ENCODE results near the gene RHOU.

Gene RHOU

DNA sequence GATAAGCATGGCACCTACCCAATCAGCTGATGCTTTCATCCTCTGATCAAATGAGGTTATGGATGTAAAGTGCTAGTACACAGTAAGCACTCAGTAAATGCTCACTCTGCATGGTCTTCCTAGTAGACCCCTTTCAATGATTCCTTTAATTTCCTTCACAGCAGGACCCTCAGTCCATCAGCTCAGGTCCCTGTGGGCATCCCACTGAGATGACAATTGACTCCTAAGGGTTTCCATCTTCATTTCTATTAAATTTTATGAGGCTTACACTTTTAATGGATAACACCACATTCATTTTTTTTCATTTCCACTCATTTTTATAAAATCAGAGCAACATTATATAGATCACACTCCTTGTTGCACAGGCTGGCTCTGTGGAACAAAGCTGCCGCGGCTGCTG is 12.8 kb downstream of the RHOU start:
- no peak overlapping the region for H3K27ac ChIP-seq (ENCODE audit: low read length)
- WGBS (ENCODE audit: insufficient coverage, insufficient read length): no CpG with 5 or more reads among the region's 2 CpGs
- H3K4me1 ChIP-seq (ENCODE audit: control insufficient read depth, insufficient read depth, low read length): peaks cover 1% of the 10 kb centered on the region; the same call in 1 of the 2 replicates
- H3K36me3 ChIP-seq (ENCODE audit: control insufficient read depth, insufficient read depth, low read length): no peaks in the 10 kb centered on the region
- H3K4me3 ChIP-seq (ENCODE audit: low read length): no peak overlapping the region
- no peak for DNase-seq (ENCODE audit: low read depth, low spot score)
- H3K27me3 ChIP-seq (ENCODE audit: control insufficient read depth, insufficient read depth, low read length): no peaks in the 10 kb centered on the region
- no peaks in the 10 kb centered on the region for H3K9me3 ChIP-seq (ENCODE audit: control insufficient read depth, insufficient read depth, low read length)

DNA sequence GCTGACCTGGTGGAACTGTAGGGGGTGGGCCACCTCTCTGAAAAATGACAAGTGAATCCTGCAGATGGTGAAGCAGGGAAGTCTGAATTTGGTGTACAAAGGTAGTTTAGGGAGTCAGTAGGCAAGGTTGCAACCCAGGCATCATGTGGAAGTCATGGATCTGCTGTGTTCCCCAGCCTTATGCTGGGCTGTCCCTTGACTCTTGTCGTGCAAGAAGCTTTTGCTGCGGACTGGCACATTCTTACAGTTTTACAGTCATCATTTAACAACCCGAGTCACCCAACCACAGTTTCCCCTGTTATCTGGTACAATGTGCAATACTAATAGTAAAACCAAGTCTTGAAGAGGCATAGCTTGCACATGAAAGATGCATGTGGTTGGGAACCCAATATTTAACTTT is 13.2 kb downstream of the RHOU start:
- WGBS (ENCODE audit: insufficient coverage, insufficient read length): no CpG with 5 or more reads among the region's 3 CpGs
- Histone ChIP-seq H3K27ac (ENCODE audit: low read length) (no peak overlapping the region), H3K9me3 (ENCODE audit: control insufficient read depth, insufficient read depth, low read length) (no peaks in the 10 kb centered on the region), H3K4me1 (ENCODE audit: control insufficient read depth, insufficient read depth, low read length) (peaks cover 1% of the 10 kb centered on the region; the same call in 1 of the 2 replicates), H3K27me3 (ENCODE audit: control insufficient read depth, insufficient read depth, low read length) (no peaks in the 10 kb centered on the region), H3K36me3 (ENCODE audit: control insufficient read depth, insufficient read depth, low read length) (no peaks in the 10 kb centered on the region), H3K4me3 (ENCODE audit: low read length) (no peak overlapping the region)
- no peak for DNase-seq (ENCODE audit: low read depth, low spot score)

DNA sequence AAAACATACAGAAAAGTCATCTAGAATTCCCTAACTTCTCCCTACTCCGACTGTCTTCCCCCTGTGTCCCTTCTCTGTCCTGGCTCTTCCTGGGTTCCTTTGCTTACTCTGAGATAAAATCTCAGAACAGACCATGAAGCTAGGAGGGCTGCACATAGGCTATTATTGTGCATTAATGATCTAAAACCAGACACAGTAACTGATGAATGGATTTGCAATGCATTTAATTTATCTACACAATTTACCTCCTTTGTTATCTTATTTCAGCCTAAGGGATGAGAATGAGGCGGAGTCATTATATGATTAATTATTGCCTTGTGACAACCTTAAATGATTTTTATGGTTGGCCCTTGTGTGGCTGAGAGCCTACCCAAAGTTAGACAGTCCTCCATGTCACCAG is 14.5 kb downstream of the RHOU start:
- H3K4me1 ChIP-seq (ENCODE audit: control insufficient read depth, insufficient read depth, low read length): peaks cover 1% of the 10 kb centered on the region; the same call in 1 of the 2 replicates
- WGBS (ENCODE audit: insufficient coverage, insufficient read length): no CpG with 5 or more reads among the region's 2 CpGs
- no peaks in the 10 kb centered on the region for H3K36me3 ChIP-seq (ENCODE audit: control insufficient read depth, insufficient read depth, low read length)
- H3K9me3 ChIP-seq (ENCODE audit: control insufficient read depth, insufficient read depth, low read length): no peaks in the 10 kb centered on the region
- no peak for DNase-seq (ENCODE audit: low read depth, low spot score)
- no peak overlapping the region for H3K4me3 ChIP-seq (ENCODE audit: low read length)
- no peaks in the 10 kb centered on the region for H3K27me3 ChIP-seq (ENCODE audit: control insufficient read depth, insufficient read depth, low read length)
- no peak overlapping the region for H3K27ac ChIP-seq (ENCODE audit: low read length)

DNA sequence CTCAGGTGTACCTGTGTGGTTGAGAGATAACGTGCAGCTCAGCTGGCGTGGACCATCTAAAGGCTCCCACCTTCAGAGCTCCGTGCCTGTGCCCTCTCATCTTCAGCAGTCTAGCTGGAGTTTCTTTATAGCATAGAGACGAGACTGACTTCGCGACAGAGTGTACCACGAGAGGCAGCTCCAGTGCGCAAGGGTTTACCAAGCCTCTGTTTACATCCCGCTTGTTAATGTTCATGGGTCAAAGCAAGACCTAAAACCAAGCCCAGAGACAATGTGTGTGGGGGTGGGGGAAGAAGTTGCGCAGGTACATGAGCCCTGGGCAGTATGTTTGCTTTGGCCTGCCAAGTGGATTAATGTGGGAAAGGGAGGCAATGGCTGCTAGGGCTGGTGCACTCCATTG is 15.6 kb downstream of the RHOU start:
- Histone ChIP-seq H3K9me3 (ENCODE audit: control insufficient read depth, insufficient read depth, low read length) (no peaks in the 10 kb centered on the region), H3K27ac (ENCODE audit: low read length) (no peak overlapping the region), H3K27me3 (ENCODE audit: control insufficient read depth, insufficient read depth, low read length) (no peaks in the 10 kb centered on the region), H3K4me1 (ENCODE audit: control insufficient read depth, insufficient read depth, low read length) (peaks cover 1% of the 10 kb centered on the region; the same call in 1 of the 2 replicates), H3K36me3 (ENCODE audit: control insufficient read depth, insufficient read depth, low read length) (no peaks in the 10 kb centered on the region), H3K4me3 (ENCODE audit: low read length) (no peak overlapping the region)
- WGBS (ENCODE audit: insufficient coverage, insufficient read length): no CpG with 5 or more reads among the region's 10 CpGs
- no peak for DNase-seq (ENCODE audit: low read depth, low spot score)

DNA sequence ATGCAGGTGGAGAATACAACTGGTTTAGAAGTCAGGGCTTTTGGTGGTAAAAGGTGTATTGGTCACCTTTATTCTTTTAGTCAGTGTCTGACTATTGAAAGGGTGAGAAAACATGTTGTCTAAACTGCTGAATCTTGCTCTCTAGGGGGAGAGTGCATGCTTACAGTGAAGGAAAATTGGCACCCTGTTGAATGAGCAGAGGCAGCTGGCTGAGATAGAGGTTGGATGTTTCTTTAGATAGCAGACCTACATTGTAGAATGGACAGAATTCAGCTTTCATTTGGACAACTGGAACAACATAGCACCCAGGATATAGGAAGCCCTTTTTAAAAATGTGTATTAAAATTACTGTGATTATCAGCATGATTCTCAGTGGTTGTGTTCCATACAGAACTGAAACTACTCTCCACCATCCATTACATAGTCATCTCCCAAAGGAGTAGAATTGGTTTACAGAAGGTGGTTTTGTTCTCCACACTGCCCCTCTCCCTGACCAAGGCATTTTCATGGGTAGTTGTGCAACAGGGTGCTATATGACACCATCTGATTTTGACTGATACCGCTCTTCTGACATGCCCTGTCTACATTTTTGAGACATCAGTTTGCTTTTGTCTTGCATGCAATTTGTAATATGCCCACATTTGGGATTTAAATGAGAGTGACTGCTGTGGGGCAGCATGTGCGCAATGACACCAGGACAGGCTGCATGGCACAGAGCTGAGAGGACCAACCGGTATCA is 16.2 kb downstream of the RHOU start:
- no peaks in the 10 kb centered on the region for H3K27me3 ChIP-seq (ENCODE audit: control insufficient read depth, insufficient read depth, low read length)
- DNase-seq (ENCODE audit: low read depth, low spot score): no peak
- H3K4me3 ChIP-seq (ENCODE audit: low read length): no peak overlapping the region
- no peak overlapping the region for H3K27ac ChIP-seq (ENCODE audit: low read length)
- H3K36me3 ChIP-seq (ENCODE audit: control insufficient read depth, insufficient read depth, low read length): no peaks in the 10 kb centered on the region
- peaks cover 1% of the 10 kb centered on the region; the same call in 1 of the 2 replicates for H3K4me1 ChIP-seq (ENCODE audit: control insufficient read depth, insufficient read depth, low read length)
- no CpG with 5 or more reads among the region's 3 CpGs for WGBS (ENCODE audit: insufficient coverage, insufficient read length)
- no peaks in the 10 kb centered on the region for H3K9me3 ChIP-seq (ENCODE audit: control insufficient read depth, insufficient read depth, low read length)

DNA sequence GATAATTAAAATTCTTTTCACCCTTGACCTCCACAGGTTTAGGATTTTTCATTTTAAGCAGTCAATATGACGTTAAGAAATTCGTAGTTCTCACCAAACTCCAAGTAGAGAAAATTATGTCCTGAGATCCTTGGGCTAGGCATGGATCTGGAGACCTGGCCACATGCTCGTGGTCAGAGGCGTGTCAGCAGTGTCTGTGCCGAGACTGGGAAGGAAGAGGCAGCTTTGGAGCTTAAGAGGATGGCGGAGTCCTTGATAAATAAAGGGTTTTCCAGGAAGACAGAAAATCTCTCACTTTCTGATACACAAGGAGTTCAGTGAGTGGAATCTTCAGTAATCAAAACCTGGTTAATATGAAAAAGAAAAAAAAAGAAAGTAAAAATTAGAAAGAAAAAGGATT is 17.0 kb downstream of the RHOU start:
- Histone ChIP-seq H3K27me3 (ENCODE audit: control insufficient read depth, insufficient read depth, low read length) (no peaks in the 10 kb centered on the region), H3K4me3 (ENCODE audit: low read length) (no peak overlapping the region), H3K36me3 (ENCODE audit: control insufficient read depth, insufficient read depth, low read length) (no peaks in the 10 kb centered on the region), H3K4me1 (ENCODE audit: control insufficient read depth, insufficient read depth, low read length) (peaks cover 1% of the 10 kb centered on the region; the same call in 1 of the 2 replicates), H3K9me3 (ENCODE audit: control insufficient read depth, insufficient read depth, low read length) (no peaks in the 10 kb centered on the region), H3K27ac (ENCODE audit: low read length) (no peak overlapping the region)
- no peak for DNase-seq (ENCODE audit: low read depth, low spot score)
- no CpG with 5 or more reads among the region's 6 CpGs for WGBS (ENCODE audit: insufficient coverage, insufficient read length)

DNA sequence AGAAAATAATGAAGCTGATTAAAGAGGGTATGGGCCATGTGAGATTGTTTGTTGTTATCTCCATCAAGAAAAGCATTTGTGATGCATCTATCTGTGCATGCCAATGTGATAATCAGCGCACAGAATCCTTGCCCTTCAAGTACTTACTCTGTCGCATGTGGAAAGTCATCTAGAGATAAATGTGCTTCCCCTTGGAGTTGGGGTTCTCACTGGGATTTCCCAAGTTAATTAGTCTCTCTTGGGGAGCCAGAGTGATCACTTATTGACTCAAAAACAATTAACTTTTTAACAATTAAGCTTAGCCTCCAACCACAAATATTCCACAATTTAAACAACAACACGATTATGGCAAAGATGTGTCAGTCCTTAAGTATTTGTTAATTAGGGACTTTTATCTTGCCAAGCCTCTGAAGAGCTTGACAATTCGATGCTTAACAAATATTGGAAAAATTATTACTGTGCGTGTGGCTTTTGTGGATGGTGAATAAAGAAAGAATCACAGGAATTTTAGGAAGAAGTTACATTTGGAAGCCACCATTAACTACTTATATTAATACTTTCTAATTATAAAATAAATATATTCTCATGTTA is 17.5 kb downstream of the RHOU start:
- Histone ChIP-seq H3K4me3 (ENCODE audit: low read length) (no peak overlapping the region), H3K27ac (ENCODE audit: low read length) (no peak overlapping the region), H3K9me3 (ENCODE audit: control insufficient read depth, insufficient read depth, low read length) (no peaks in the 10 kb centered on the region), H3K36me3 (ENCODE audit: control insufficient read depth, insufficient read depth, low read length) (no peaks in the 10 kb centered on the region), H3K27me3 (ENCODE audit: control insufficient read depth, insufficient read depth, low read length) (no peaks in the 10 kb centered on the region), H3K4me1 (ENCODE audit: control insufficient read depth, insufficient read depth, low read length) (no peaks in the 10 kb centered on the region)
- no peak for DNase-seq (ENCODE audit: low read depth, low spot score)
- WGBS (ENCODE audit: insufficient coverage, insufficient read length): 100% methylated on average over 1 of the region's 5 CpGs

DNA sequence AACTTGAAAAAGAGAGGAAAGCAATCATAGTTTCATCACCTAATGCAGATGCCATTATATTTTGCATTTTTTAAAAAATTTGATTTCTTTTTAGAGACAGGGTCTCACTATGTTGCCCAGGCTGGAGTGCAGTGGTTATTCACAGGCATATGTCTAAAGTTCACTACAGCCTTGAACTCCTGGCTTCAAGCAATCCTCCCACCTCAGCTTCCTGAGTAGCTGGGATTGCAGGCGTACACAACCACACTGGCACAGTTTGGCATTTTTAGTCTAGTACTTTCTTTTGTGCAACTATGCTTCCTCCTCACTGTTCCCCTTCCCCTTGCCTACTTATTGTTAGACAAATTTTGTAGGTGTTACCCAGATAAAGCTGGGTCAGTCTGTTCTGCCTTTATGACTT is 18.0 kb downstream of the RHOU start:
- WGBS (ENCODE audit: insufficient coverage, insufficient read length): no CpG with 5 or more reads among the region's 1 CpG
- Histone ChIP-seq H3K27ac (ENCODE audit: low read length) (no peak overlapping the region), H3K4me1 (ENCODE audit: control insufficient read depth, insufficient read depth, low read length) (no peaks in the 10 kb centered on the region), H3K36me3 (ENCODE audit: control insufficient read depth, insufficient read depth, low read length) (no peaks in the 10 kb centered on the region), H3K27me3 (ENCODE audit: control insufficient read depth, insufficient read depth, low read length) (no peaks in the 10 kb centered on the region), H3K9me3 (ENCODE audit: control insufficient read depth, insufficient read depth, low read length) (no peaks in the 10 kb centered on the region), H3K4me3 (ENCODE audit: low read length) (no peak overlapping the region)
- no peak for DNase-seq (ENCODE audit: low read depth, low spot score)

DNA sequence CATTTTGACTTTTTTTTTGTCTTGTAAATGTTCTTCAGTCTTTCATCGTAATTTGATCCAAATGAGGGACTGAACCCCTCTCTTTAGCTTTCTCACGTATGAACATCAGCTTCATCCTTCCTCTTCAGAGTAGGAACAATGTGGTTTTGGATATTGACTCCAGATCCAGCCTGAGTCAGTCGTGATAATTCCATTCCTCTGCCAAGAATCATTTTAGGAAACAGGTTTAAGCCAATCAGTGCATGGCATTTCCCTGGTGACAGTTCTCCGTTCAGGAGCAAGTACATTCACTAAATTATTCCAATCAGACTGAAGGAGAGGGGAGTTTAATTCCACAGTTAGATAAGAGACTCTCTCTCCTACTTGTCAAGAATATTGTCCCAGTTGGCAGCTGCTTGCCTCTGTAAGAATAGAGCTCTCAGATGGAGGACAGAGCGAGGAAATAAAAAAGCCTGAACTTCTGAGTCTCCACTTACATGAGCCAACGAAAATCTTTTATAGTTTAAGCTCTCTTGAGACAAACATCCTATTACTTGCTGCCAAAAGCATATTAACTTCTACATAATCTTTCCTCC is 18.6 kb downstream of the RHOU start:
- Histone ChIP-seq H3K27me3 (ENCODE audit: control insufficient read depth, insufficient read depth, low read length) (no peaks in the 10 kb centered on the region), H3K36me3 (ENCODE audit: control insufficient read depth, insufficient read depth, low read length) (no peaks in the 10 kb centered on the region), H3K27ac (ENCODE audit: low read length) (no peak overlapping the region), H3K4me1 (ENCODE audit: control insufficient read depth, insufficient read depth, low read length) (no peaks in the 10 kb centered on the region), H3K9me3 (ENCODE audit: control insufficient read depth, insufficient read depth, low read length) (no peaks in the 10 kb centered on the region), H3K4me3 (ENCODE audit: low read length) (no peak overlapping the region)
- DNase-seq (ENCODE audit: low read depth, low spot score): no peak
- WGBS (ENCODE audit: insufficient coverage, insufficient read length): no CpG with 5 or more reads among the region's 6 CpGs

DNA sequence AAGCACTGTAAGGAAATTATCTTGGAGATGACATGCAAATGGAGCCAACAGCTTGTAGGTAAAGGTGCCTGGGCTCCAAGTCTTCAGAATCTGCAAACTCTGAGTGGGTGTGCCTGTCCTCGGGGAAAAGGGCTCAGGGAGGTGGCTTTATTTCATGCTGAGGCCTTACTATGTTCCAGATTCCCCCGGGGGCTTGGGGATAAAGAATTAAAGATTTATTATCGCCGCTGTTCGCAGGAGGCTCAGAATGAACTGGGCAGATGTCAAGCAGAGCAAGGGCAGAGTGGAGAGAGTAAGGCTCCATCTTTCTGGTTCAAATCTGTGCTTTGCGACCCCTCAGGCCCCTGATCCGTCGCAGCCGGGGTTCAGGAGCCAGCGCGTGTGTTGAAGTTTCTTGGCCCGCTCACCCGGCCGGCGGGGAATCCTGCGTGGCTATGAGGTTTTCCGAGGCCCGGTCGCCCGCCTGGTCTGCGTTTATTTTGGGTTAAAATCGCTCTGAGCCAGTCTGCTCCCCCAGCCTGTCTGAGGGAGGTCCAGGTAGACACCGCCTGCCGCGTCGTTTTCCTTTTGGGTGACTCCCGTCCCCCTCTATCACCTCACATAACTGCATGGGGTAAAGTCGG is 19.5 kb downstream of the RHOU start:
- H3K36me3 ChIP-seq (ENCODE audit: control insufficient read depth, insufficient read depth, low read length): no peaks in the 10 kb centered on the region

More for the DNA sequence above, 19.5 kb downstream of the RHOU start:
- Histone ChIP-seq H3K27me3 (ENCODE audit: control insufficient read depth, insufficient read depth, low read length) (no peaks in the 10 kb centered on the region), H3K27ac (ENCODE audit: low read length) (no peak overlapping the region), H3K9me3 (ENCODE audit: control insufficient read depth, insufficient read depth, low read length) (no peaks in the 10 kb centered on the region), H3K4me3 (ENCODE audit: low read length) (no peak overlapping the region), H3K4me1 (ENCODE audit: control insufficient read depth, insufficient read depth, low read length) (no peaks in the 10 kb centered on the region)
- no CpG with 5 or more reads among the region's 28 CpGs for WGBS (ENCODE audit: insufficient coverage, insufficient read length)
- no peak for DNase-seq (ENCODE audit: low read depth, low spot score)
